Mammary epithelial cell (primary cell): ENCODE results near the gene JAK1.

Experiments used
- EZH2 ChIP-seq: IDR thresholded peaks from 2 replicates; pipeline ENCODE4 v1.6.1; 2012; ENCODE audit warnings: low read length, inconsistent platforms, borderline replicate concordance
- TF ChIP-seq, protein P1 (sequence below), 2 donors: IDR thresholded peaks in 1 of 2; conservative IDR thresholded peaks in 1 of 2; 2 replicates each; pipeline ENCODE4 v1.5.1; 2011 to 2012; ENCODE audit warnings: inconsistent platforms in 2 of 2, low read length in 2 of 2, mild to moderate bottlenecking in 2 of 2, control low read depth in 1 of 2, low read depth in 1 of 2; ENCODE audit not compliant: insufficient read depth in 1 of 2; ENCODE audit errors: extremely low read depth in 1 of 2

- TF ChIP-seq, protein P1, sequence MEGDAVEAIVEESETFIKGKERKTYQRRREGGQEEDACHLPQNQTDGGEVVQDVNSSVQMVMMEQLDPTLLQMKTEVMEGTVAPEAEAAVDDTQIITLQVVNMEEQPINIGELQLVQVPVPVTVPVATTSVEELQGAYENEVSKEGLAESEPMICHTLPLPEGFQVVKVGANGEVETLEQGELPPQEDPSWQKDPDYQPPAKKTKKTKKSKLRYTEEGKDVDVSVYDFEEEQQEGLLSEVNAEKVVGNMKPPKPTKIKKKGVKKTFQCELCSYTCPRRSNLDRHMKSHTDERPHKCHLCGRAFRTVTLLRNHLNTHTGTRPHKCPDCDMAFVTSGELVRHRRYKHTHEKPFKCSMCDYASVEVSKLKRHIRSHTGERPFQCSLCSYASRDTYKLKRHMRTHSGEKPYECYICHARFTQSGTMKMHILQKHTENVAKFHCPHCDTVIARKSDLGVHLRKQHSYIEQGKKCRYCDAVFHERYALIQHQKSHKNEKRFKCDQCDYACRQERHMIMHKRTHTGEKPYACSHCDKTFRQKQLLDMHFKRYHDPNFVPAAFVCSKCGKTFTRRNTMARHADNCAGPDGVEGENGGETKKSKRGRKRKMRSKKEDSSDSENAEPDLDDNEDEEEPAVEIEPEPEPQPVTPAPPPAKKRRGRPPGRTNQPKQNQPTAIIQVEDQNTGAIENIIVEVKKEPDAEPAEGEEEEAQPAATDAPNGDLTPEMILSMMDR (conservative IDR thresholded peaks at IDR 0.05 in 1 of 2, IDR thresholded peaks at IDR 0.05 in 1 of 2; ENCODE audit: extremely low read depth in 1 of 2, insufficient read depth in 1 of 2, low read depth in 1 of 2, low read length in 2 of 2) = no peak
- no peak for TF ChIP-seq EZH2
Observed at GRCh38 chr1:64996541-64997257, 30.4 kb upstream of the JAK1 start.
